Upper lobe of right lung (tissue), 1 donor: Measurements from ENCODE around the gene AK2. TPM values are rescaled to one million over a fixed set of nuclear protein-coding genes. Genes with fewer than 3 reads are reported as not detected.
"Not testable (repeated sequence)": the region's sequence is repeated elsewhere in the genome, so short reads cannot be mapped to it uniquely, and the experiment has no call there.

ENCODE experiments used
- ATAC-seq: fragments of 200-7000 bp; cut with Tn5 transposase; one replicate; pipeline ENCODE4 v1.9.1; 2020; ENCODE audit warnings: mild to moderate bottlenecking, moderate library complexity
- DNase-seq: peaks from one replicate; pipeline ENCODE4 v3.0.0-alpha.2; 2020
- H3K27ac ChIP-seq: fragments of 200-600 bp; one replicate; pipeline ENCODE4 v1.8.0; 2022
- H3K27me3 ChIP-seq: fragments of 200-600 bp; one replicate; pipeline ENCODE4 v1.8.0; 2022; ENCODE audit warnings: mild to moderate bottlenecking
- H3K36me3 ChIP-seq: fragments of 200-600 bp; one replicate; pipeline ENCODE4 v1.8.0; 2022
- H3K4me1 ChIP-seq: fragments of 200-600 bp; one replicate; pipeline ENCODE4 v1.8.0; 2022
- H3K4me3 ChIP-seq: fragments of 200-600 bp; one replicate; pipeline ENCODE4 v1.8.0; 2022; ENCODE audit warnings: mild to moderate bottlenecking
- H3K9me3 ChIP-seq: fragments of 200-600 bp; one replicate; pipeline ENCODE4 v1.8.0; 2022
- intact Hi-C: fragments of 100-400 bp; cut with DNase I; formaldehyde crosslinking; loops from one replicate; pipeline ENCODE4 v1.11.0; 2022
- total RNA-seq: library from RNA; stranded (reverse); fragmentation: NEBNext Ultra II Directional; extraction: Animal tissue kit (Norgen Biotek cat#: 25700); gene quantifications from one replicate; pipeline ENCODE4 v1.2.1, GENCODE V29; 2021
- TF ChIP-seq, protein P1 (sequence below): fragments of 200-600 bp; IDR thresholded peaks from one replicate; pipeline ENCODE4 v1.8.0; 2022; ENCODE audit warnings: antibody characterized with exemption
- donor health status: DM: no; HTN: yes; CAD: no; lungs with severe emphysema.

AK2 gene
- total RNA-seq, 1 donor from 2014 or later = 106 TPM

DNA sequence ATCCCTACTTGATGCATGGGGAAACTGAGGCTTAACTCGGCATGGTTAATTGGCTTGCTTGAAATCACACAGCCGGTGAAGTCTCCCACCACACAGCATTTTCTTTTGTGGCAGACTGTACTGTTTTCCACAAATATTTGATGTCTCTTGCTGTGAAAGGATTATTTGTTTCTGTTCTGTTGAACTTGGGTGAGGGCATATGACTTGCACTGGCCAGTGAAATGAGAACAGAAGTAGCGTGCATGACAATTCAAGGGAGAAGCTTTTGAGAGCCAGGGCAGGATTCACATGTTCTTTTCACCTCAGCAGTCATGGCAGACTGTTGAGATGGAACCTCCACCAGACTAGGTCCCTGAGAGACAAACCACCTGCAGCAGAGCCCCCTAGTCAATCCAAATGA is 11.7 kb upstream of the AK2 start:
- H3K4me3 ChIP-seq = no peak overlapping the region
- H3K27ac ChIP-seq = no peak overlapping the region
- H3K36me3 ChIP-seq = no peaks in the 10 kb centered on the region
- TF ChIP-seq, protein P1, sequence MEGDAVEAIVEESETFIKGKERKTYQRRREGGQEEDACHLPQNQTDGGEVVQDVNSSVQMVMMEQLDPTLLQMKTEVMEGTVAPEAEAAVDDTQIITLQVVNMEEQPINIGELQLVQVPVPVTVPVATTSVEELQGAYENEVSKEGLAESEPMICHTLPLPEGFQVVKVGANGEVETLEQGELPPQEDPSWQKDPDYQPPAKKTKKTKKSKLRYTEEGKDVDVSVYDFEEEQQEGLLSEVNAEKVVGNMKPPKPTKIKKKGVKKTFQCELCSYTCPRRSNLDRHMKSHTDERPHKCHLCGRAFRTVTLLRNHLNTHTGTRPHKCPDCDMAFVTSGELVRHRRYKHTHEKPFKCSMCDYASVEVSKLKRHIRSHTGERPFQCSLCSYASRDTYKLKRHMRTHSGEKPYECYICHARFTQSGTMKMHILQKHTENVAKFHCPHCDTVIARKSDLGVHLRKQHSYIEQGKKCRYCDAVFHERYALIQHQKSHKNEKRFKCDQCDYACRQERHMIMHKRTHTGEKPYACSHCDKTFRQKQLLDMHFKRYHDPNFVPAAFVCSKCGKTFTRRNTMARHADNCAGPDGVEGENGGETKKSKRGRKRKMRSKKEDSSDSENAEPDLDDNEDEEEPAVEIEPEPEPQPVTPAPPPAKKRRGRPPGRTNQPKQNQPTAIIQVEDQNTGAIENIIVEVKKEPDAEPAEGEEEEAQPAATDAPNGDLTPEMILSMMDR = no peak
- H3K27me3 ChIP-seq = no peaks in the 10 kb centered on the region
- peaks cover 10% of the 10 kb centered on the region for H3K4me1 ChIP-seq
- no peak for DNase-seq
- intact Hi-C loops = no loop called here
- ATAC-seq = no peak
- H3K9me3 ChIP-seq = no peaks in the 10 kb centered on the region

DNA sequence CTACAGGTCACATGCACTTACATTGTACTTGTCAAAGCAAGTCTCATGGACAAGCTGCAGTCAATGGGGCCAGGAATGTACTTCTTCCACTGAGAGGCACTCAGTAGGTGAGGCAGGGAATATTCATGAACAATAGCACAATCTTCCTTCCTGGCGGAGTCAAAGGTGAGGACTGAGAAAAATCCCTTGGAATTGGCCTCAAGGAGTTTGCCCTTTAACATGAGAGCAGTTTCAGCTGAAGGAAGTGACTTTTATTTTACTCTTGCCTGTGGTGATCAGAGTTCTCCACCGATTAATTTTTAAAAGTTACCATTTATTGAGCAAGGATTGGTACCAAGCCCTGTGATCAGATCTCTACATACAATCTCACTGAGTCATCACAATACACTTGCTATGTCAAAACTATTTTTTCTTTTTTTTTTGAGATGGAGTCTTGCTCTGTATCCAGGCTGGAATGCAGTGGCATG is 11.2 kb upstream of the AK2 start:
- Histone ChIP-seq H3K4me3 (no peak overlapping the region), H3K36me3 (no peaks in the 10 kb centered on the region), H3K27me3 (no peaks in the 10 kb centered on the region), H3K9me3 (no peaks in the 10 kb centered on the region), H3K4me1 (peaks cover 10% of the 10 kb centered on the region), H3K27ac (no peak overlapping the region)
- ATAC-seq = peak; percentile 62
- no peak for DNase-seq
- TF ChIP-seq, protein P1 = no peak
- intact Hi-C loops = no loop called here

DNA sequence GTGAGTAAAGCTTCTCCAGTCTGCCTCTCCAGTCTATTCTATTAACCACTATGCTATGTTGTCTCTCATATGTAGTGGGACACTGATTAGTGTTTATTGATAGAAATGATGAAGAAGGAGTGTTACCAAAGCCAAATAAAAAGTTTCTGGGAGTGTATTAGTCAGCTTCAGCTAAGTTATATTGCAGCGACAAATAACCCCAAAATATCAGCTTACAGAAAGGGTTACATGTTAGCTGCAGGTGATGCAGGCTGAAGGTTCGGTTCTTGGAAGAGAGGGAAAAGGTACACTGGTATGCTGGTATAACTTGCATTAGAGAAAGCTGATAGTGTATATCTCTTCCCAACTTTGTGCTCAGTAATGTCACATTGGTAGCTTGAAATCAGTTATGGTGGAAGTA is 10.6 kb upstream of the AK2 start:
- Histone ChIP-seq H3K36me3 (no peaks in the 10 kb centered on the region), H3K9me3 (no peaks in the 10 kb centered on the region), H3K4me3 (no peak overlapping the region), H3K27me3 (no peaks in the 10 kb centered on the region), H3K4me1 (peaks cover 10% of the 10 kb centered on the region), H3K27ac (no peak overlapping the region)
- intact Hi-C loops = no loop called here
- ATAC-seq = no peak
- TF ChIP-seq, protein P1 = no peak
- DNase-seq = no peak

DNA sequence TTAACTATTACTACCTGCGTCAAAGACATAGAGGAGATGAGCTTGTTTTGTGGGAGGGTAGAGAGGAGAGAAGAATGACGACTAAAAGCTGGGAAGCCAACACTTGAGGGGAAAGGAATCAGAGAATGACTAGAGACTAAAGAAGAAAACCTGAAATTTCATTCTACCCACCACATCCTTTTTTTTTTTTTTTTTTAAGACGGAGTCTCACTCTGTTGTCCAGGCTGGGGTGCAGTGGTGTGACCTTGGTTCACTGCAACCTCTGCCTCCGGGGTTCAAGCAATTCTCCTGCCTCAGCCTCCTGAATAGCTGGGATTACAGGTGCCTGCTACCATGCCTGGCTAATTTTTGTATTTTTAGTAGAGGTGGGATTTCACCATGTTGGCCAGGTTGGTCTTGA is 9.6 kb upstream of the AK2 start:
- H3K27ac ChIP-seq = not testable (repeated sequence)

DNA sequence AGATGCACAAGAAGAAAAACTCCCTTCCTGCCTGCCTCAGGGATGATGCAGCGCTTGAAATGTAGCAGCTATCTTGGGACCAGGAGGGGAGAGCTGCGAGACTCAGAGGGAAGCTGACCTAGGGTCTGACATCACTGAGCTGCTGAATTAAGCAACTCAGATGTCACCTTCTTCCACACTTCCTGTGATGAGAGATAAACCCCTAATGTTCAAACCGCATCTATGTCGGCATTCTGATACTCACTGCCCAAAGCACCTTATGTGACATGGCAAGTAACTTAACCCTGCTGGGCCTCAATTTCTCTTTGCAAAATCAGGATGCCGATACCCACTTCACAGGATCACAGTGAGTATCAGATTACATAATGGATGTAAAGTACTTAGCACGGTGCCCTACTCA is 9.1 kb upstream of the AK2 start:
- no peak overlapping the region for H3K27ac ChIP-seq
- H3K4me3 ChIP-seq = no peak overlapping the region
- H3K9me3 ChIP-seq = no peaks in the 10 kb centered on the region
- ATAC-seq (peak; percentile 48), DNase-seq (no peak)
- H3K27me3 ChIP-seq = no peaks in the 10 kb centered on the region
- TF ChIP-seq, protein P1 = no peak
- no peaks in the 10 kb centered on the region for H3K36me3 ChIP-seq
- H3K4me1 ChIP-seq = peaks cover 10% of the 10 kb centered on the region
- intact Hi-C loops = no loop called here

More for the DNA sequence above, 9.6 kb upstream of the AK2 start:
- ATAC-seq, DNase-seq, H3K9me3 ChIP-seq, H3K27me3 ChIP-seq, intact Hi-C loops, H3K4me3 ChIP-seq, H3K36me3 ChIP-seq: not testable (repeated sequence)
- peaks cover 10% of the 10 kb centered on the region for H3K4me1 ChIP-seq

DNA sequence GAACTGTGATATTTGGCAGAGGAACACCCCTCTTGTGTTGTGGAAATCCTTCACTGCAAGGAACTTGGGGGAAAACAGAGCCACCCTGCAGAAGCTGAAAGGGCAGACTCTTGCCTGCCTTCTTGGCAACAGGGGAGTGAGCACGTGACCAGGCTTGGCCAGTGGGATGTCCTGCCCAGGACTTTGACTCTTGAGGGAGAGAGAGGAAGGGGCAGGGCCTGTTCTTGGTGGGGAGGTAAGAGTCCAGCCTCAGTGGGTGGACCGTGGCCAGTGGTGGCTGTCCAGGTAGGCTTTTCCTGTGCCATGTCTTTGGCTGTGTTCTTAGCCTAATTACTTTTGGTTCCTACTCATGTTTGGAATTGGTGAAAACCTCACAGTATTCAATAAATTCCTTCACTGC is 8.6 kb upstream of the AK2 start:
- H3K27ac ChIP-seq = no peak overlapping the region
- H3K4me3 ChIP-seq = no peak overlapping the region
- TF ChIP-seq, protein P1 = no peak
- no peaks in the 10 kb centered on the region for H3K9me3 ChIP-seq
- intact Hi-C loops = no loop called here
- no peaks in the 10 kb centered on the region for H3K36me3 ChIP-seq
- H3K4me1 ChIP-seq = peaks cover 5% of the 10 kb centered on the region
- ATAC-seq (peak; percentile 56), DNase-seq (no peak)
- no peaks in the 10 kb centered on the region for H3K27me3 ChIP-seq
